Measurements from ENCODE around the gene SCAPER.

SCAPER gene

GRCh38 chr15:76339305-76340197 is 565.6 kb downstream of the SCAPER start:
- no peak for DNase-seq (ENCODE audit: low read depth in 2 of 2)

GRCh38 chr15:76338486-76339304 is 566.4 kb downstream of the SCAPER start:
- DNase-seq (ENCODE audit: low read depth in 2 of 2): no peak

GRCh38 chr15:76337696-76338485 is 567.2 kb downstream of the SCAPER start:
- no peak for DNase-seq (ENCODE audit: low read depth in 2 of 2)

- no peak for DNase-seq (ENCODE audit: low read depth in 2 of 2)
Observed at GRCh38 chr15:76337059-76337695, 568.0 kb downstream of the SCAPER start.

DNA sequence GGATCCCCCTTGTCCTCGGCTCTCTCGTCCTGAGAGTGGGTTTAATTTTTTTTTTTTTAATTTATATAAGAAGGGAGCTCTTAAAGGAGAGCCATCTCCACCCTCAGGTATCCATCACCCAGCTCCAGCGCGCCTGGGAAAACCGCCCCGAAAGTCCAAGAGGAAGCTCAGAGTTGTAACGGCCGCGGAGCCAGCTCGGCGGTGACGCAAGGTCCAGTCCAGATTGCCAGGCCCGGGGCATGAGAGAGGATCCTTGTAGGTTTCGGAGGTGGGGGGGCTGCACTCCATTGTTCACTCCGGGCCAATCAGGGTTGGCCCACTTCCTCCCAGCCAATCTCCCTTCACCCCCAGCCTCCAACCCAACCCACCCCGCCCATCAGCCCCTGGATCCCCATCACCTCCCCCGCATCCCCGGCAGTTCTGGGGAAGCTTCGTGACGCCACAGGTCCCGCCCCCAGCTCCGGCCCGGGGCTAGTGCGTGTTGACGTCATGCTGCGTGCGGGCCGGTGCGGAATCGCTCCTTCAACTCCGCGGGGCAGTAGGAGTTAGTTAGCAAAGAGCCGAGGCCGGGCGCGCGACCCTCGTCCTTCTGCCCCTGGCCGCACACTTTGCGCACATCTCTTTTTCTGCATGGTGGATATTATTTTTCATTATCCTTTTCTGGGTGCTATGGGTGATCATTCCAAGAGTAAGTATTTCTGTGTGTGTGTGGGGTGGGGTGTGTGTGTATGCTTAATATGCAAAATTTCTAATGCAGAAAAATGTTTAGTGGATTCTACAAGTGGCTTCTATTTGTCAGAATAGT is 568.7 kb downstream of the SCAPER start, which contains the start of gene ISL2:
Gene ISL2 (plus strand): TSS at position 520 of the 805 bp plus-strand sequence. CDS start 111 bp downstream, at position 631.
- DNase-seq (ENCODE audit: low read depth in 2 of 2): no peak

DNA sequence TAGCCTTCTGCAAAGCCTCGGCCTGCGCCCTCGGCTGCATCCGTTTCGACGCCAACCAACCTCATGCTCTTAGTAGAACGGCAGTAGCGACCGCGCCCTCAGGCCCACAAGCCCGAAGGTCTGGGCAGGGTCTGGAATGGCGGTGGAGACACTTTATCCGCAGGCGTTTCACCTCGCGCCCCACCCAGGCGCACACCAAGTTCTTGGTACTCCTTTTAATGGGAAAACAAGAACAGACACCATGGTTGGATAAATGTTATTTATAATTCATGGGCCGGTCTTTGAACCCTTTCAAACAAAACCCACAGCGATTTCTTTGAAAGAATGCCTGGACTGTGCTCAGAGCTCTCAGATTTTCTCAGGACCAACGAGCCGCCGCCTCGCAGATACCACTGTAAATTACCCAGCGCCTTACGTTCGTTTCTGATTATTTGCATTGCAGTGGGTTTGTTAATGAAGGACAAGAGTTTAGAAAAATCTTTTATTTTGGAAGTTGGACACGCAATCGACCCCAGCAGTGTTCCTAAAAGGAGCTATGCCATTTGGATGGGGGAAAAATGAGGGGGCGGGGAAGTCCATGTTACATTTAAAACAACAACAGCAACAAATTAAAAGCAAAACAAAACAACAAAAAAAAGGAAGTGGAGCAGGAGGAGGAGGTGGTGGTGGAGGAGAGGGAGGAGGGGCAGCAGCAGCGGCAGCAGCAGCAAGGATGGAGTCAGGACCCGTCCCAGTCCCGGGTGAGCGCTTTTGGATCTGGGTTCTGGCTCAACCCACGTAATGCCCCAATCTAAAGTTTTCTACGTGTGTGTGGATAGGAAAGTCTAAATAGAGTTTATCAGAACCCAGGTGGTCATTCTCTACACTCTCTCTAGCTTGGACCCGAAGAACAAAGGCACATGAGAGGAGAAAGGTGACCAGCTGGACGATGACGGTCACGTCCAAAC is 569.6 kb downstream of the SCAPER start:
- DNase-seq (ENCODE audit: low read depth in 2 of 2): no peak

- no peak for DNase-seq (ENCODE audit: low read depth in 2 of 2)
Observed at GRCh38 chr15:76334438-76335306, 570.5 kb downstream of the SCAPER start.

DNA sequence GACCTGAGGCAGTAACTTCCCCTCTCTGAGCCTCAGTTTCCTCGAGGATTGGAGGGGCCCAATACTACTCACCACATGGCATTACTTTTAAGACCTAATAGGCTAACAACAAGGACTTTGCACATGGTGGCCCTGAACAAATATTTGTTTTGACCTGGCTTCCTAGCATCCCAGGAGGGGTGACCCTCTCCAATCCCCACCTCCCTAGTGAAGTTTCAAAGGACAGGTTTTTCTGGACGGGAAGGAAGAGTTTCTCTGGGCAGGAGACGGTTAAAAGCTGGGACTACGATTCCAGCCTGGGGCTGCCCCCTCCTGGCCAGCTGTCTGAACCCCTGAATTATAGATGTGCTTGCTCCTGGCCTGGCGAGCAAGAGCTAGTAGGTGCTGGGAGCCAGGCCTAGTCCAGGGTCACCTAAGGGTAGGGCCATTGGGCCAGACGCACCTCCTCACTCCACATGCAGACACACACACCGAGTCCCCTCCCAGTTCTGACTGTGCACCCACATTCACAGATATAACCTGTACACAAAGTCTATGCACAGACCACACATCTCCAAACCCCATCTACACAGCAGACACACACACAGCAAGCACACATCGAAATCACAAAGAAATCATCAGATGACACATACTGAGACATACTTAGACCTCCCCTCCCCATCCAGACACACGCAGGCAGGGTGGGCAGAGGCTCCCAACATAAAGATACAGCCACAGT is 571.3 kb downstream of the SCAPER start:
- no peak for DNase-seq (ENCODE audit: low read depth in 2 of 2)

DNA sequence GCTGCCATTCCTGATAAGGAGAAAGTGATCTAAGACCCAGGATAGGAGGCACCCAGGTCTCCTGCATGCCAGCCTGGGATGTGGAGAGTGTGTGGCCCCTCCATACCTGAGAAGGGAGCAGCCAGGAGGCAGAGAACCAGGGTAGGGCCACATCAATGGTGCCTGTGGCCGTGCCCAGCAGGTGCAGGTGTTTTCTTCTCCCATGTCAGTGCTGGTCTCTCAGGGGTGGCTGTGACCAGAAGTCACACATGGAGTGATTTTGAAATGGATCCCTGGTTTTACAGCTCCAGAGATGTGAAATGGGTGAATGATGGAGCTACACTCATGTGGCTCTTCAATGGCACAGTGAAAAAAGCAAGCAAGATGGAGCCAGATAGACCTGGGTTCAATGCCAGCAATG is 571.8 kb downstream of the SCAPER start:
- no peak for DNase-seq (ENCODE audit: low read depth in 2 of 2)

- no peak for DNase-seq (ENCODE audit: low read depth in 2 of 2)
Observed at GRCh38 chr15:76332796-76333195, 572.3 kb downstream of the SCAPER start.

DNA sequence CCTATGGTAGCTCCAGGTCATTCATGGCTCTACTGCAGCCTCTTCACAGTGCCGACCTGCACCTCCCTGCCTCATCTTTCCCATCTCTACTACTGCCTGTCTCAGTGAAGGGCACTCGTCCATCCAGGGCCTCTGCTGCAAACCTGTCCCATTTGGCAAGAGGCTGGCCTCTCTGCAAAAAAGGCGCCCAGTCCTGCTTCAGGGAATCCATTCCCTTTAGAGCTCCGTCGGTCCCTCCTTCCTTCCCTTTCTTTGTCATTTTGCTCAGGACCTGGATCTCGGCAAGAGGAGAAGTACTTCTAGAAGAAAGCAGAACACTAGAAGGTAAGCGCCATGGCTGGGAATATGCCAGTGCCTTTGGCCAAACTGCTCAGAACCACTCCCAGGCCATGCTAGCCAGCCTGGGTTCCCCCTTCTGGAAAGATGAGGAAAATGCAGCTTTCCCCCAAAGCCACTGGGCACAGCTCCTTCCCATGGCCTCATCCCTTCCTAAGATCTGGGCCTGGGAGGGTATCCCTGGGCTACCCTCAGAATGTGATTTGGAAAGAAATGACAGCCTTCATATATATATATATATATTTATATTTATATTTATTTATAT is 575.0 kb downstream of the SCAPER start:
- DNase-seq (ENCODE audit: low read depth in 2 of 2): no peak

- no peak for DNase-seq (ENCODE audit: low read depth in 2 of 2)
Observed at GRCh38 chr15:76328958-76329357, 576.2 kb downstream of the SCAPER start.

DNA sequence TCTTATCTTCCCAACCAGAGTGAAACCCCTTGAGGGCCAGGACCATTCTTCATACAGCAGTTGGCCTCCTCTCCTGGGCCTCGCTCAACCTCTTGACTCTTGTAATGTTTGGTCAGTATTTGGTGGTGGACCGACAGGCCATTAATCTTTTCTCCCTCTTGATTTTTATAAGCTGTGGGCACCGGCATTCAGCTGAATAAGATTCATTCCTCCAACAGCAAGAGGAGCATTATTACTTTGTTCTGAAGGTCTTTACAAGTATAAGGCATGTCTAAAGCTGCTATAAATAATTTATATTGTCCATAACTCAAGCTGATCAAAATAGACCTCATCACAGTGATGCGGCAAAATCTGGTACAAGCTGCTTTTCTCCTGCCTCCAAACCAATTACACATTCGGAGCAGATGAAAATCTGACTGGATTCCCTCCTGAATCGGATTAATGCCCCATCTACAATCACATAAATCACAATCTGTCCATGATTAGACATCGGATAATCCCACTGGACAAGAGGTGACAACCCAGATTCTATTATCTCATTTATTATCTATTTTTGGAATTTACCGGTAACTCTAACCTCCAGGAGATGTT is 576.9 kb downstream of the SCAPER start:
- no peak for DNase-seq (ENCODE audit: low read depth in 2 of 2)

GRCh38 chr15:76327191-76328105 is 577.7 kb downstream of the SCAPER start:
- no peak for DNase-seq (ENCODE audit: low read depth in 2 of 2)

DNA sequence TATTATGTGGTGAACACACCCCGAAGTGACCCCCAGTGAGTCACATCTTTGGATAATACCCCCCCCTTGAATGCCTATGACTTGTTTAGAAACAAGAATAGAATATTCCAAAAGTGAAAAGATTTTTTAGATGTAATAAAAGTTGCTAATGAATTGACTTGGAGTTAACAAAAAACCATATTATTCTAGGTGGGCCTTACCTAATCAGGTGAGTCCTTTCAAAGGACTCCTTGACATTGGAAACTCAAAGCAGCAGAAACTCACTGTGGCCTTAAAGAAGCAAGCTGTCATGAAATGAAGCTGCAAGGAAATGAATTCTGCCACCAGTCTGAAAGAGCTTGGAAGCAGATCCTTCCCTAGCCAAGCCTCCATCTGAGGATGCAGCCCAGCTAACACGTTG is 579.4 kb downstream of the SCAPER start:
- DNase-seq (ENCODE audit: low read depth in 2 of 2): no peak

GRCh38 chr15:76324066-76324465 is 581.1 kb downstream of the SCAPER start:
- DNase-seq (ENCODE audit: low read depth in 2 of 2): no peak
